ENCODE results near the gene LRRC75A.
"Not testable (repeated sequence)": the region's sequence is repeated elsewhere in the genome, so short reads cannot be mapped to it uniquely, and the experiment has no call there.

- TF ChIP-seq CTCF (IDR thresholded peaks at IDR 0.05; ENCODE audit: low read length); EZH2 (IDR thresholded peaks at IDR 0.05; ENCODE audit: borderline replicate concordance, low read length): not testable (repeated sequence)
Observed at GRCh38 chr17:16525556-16525955, 33.6 kb upstream of the LRRC75A start.
